HEK293 (cell line): ENCODE measurements around the gene PTGIS.
A peak's percentile ranks its signal among the peaks of the same experiment; 100 is the strongest.

Source experiments
- CTCF ChIA-PET: fragments of 350-600 bp; formaldehyde crosslinking; extraction: SDS; loops from one replicate; lab custom pipeline; 2021; ENCODE audit warnings: antibody characterized with exemption; lab: Yijun Ruan, JAX
- POLR2A ChIA-PET: fragments of 300-600 bp; formaldehyde crosslinking; extraction: SDS; loops from one replicate; lab custom pipeline; 2020; ENCODE audit warnings: antibody characterized with exemption, inconsistent platforms; lab: Yijun Ruan, JAX
- H3K27ac ChIP-seq: fragments of 200-500 bp; sonication (Bioruptor generic); 2 replicates; pipeline ENCODE4 v1.5.1; 2014; ENCODE audit warnings: low read depth, low read length, control low read depth, inconsistent platforms; ENCODE audit errors: extremely low read depth
- H3K36me3 ChIP-seq, 2 experiments: fragments of 200-500 bp in 1 of 2; sonication (Bioruptor generic) in 1 of 2; 1 replicate in 1 of 2; 2 replicates in 1 of 2; pipeline ENCODE4 v1.5.1; 2014 to 2017; ENCODE audit warnings: inconsistent platforms in 2 of 2, low read length in 2 of 2; ENCODE audit not compliant: control insufficient read depth in 2 of 2, insufficient read depth in 1 of 2
- H3K4me1 ChIP-seq: fragments of 200-500 bp; sonication (Bioruptor generic); 2 replicates; pipeline ENCODE4 v1.5.1; 2014; ENCODE audit warnings: mild to moderate bottlenecking, low read length, inconsistent platforms; ENCODE audit not compliant: control insufficient read depth, insufficient read depth
- H3K4me3 ChIP-seq: 2 replicates; pipeline ENCODE4 v1.5.1; 2011; ENCODE audit warnings: low read depth, mild to moderate bottlenecking, control low read depth, low read length, moderate library complexity
- H3K9me3 ChIP-seq: fragments of 200-500 bp; sonication (Bioruptor generic); 2 replicates; pipeline ENCODE4 v1.5.1; 2014; ENCODE audit warnings: low read depth, low read length, inconsistent platforms; ENCODE audit not compliant: control insufficient read depth, insufficient read depth
- ELK4 ChIP-seq: IDR thresholded peaks from 2 replicates; pipeline ENCODE4 v1.6.1; 2011; ENCODE audit warnings: mild to moderate bottlenecking, low read depth, low read length, borderline replicate concordance
- FEZF1 ChIP-seq: fragments of 450-650 bp; formaldehyde crosslinking; IDR thresholded peaks from 2 replicates; pipeline ENCODE4 v1.5.1; 2016; ENCODE audit warnings: missing biosample characterization, missing genetic modification characterization
- GLI4 ChIP-seq: fragments of 450-650 bp; formaldehyde crosslinking; IDR thresholded peaks from 2 replicates; pipeline ENCODE4 v1.5.1; 2016; ENCODE audit warnings: missing biosample characterization, missing genetic modification characterization
- GLIS1 ChIP-seq: fragments of 450-650 bp; formaldehyde crosslinking; IDR thresholded peaks from 2 replicates; pipeline ENCODE4 v1.5.1; 2016; ENCODE audit warnings: missing biosample characterization, missing genetic modification characterization
- HOXC10 ChIP-seq: sonication (generic); formaldehyde crosslinking; IDR thresholded peaks from 2 replicates; pipeline ENCODE4 v1.8.1; 2023; ENCODE audit warnings: mild to moderate bottlenecking, missing genetic modification reagents
- KLF10 ChIP-seq: fragments of 450-650 bp; IDR thresholded peaks from 2 replicates; pipeline ENCODE4 v1.5.1; 2018; ENCODE audit warnings: missing biosample characterization, mild to moderate bottlenecking, missing genetic modification characterization
- SALL2 ChIP-seq: fragments of 450-650 bp; formaldehyde crosslinking; IDR thresholded peaks from 2 replicates; pipeline ENCODE4 v1.5.0; 2017; ENCODE audit warnings: missing biosample characterization, mild to moderate bottlenecking, missing genetic modification characterization, borderline replicate concordance
- ZBTB48 ChIP-seq: fragments of 450-650 bp; formaldehyde crosslinking; IDR thresholded peaks from 2 replicates; pipeline ENCODE4 v1.5.1; 2016; ENCODE audit warnings: missing biosample characterization, missing genetic modification characterization
- ZFHX2 ChIP-seq: fragments of 450-650 bp; formaldehyde crosslinking; conservative IDR thresholded peaks from 2 replicates; pipeline ENCODE4 v1.5.1; 2016; ENCODE audit warnings: missing biosample characterization, missing genetic modification characterization
- ZFP69B ChIP-seq: fragments of 450-650 bp; formaldehyde crosslinking; IDR thresholded peaks from 2 replicates; pipeline ENCODE4 v1.5.1; 2016; ENCODE audit warnings: missing biosample characterization, missing genetic modification characterization
- ZIC2 ChIP-seq: fragments of 450-650 bp; formaldehyde crosslinking; IDR thresholded peaks from 2 replicates; pipeline ENCODE4 v1.5.1; 2016; ENCODE audit warnings: missing biosample characterization, missing genetic modification characterization
- ZNF146 ChIP-seq: fragments of 450-650 bp; formaldehyde crosslinking; IDR thresholded peaks from 2 replicates; pipeline ENCODE4 v1.5.1; 2016; ENCODE audit warnings: missing biosample characterization, missing genetic modification characterization
- ZNF274 ChIP-seq, 2 experiments: fragments of 200-500 bp in 1 of 2; fragments of 450-650 bp in 1 of 2; sonication (Bioruptor generic) in 1 of 2; formaldehyde crosslinking in 1 of 2; IDR thresholded peaks; 2 replicates each; pipeline versions ENCODE4 v1.5.1 to v1.6.1; 2014 to 2016; ENCODE audit warnings: borderline replicate concordance in 1 of 2, inconsistent platforms in 1 of 2, low read length in 1 of 2, missing biosample characterization in 1 of 2, missing genetic modification characterization in 1 of 2
- ZNF280C ChIP-seq: fragments of 450-650 bp; formaldehyde crosslinking; IDR thresholded peaks from 2 replicates; pipeline ENCODE4 v1.5.1; 2016; ENCODE audit warnings: missing biosample characterization, missing genetic modification characterization
- ZNF354C ChIP-seq: fragments of 450-650 bp; formaldehyde crosslinking; IDR thresholded peaks from 2 replicates; pipeline ENCODE4 v1.5.1; 2016; ENCODE audit warnings: missing biosample characterization, missing genetic modification characterization, low read depth, borderline replicate concordance
- ZNF514 ChIP-seq: fragments of 450-650 bp; formaldehyde crosslinking; IDR thresholded peaks from 2 replicates; pipeline ENCODE4 v1.5.1; 2016; ENCODE audit warnings: missing biosample characterization, missing genetic modification characterization
- ZNF654 ChIP-seq: fragments of 450-650 bp; formaldehyde crosslinking; IDR thresholded peaks from 2 replicates; pipeline ENCODE4 v1.5.1; 2016; ENCODE audit warnings: low read depth, missing biosample characterization, missing genetic modification characterization
- ZNF792 ChIP-seq: fragments of 450-650 bp; formaldehyde crosslinking; IDR thresholded peaks from 2 replicates; pipeline ENCODE4 v1.5.1; 2016; ENCODE audit warnings: missing biosample characterization, missing genetic modification characterization
- TF ChIP-seq, protein P1 (sequence below): fragments of 450-650 bp; formaldehyde crosslinking; IDR thresholded peaks from 2 replicates; pipeline ENCODE4 v1.5.1; 2016; ENCODE audit warnings: missing biosample characterization, missing genetic modification characterization
- TF ChIP-seq, protein P2 (sequence below): fragments of 450-650 bp; formaldehyde crosslinking; IDR thresholded peaks from 2 replicates; pipeline ENCODE4 v1.5.1; 2016; ENCODE audit warnings: missing biosample characterization, missing genetic modification characterization

PTGIS gene

GRCh38 chr20:49597825-49598395, 30.0 kb upstream of the PTGIS start:
- Histone ChIP-seq H3K9me3 (no peaks in the 10 kb centered on the region), H3K36me3 (no peaks in the 10 kb centered on the region), H3K27ac (no peak overlapping the region), H3K4me3 (no peak overlapping the region), H3K4me1 (no peaks in the 10 kb centered on the region)
- POLR2A ChIA-PET, result no interaction called here
- CTCF ChIA-PET, result interaction anchor here (0.5 to 2.2 kb wide), 3 partner anchors 11 to 197 kb away, joined by 3 to 14 read pairs (median 4); no protein-coding TSS in a partner anchor
- no peak for TF ChIP-seq ZFHX2 (tag by site-specific recombination)
- no peak for TF ChIP-seq SALL2
- peak; percentile 97 for TF ChIP-seq ZNF146
- no peak for TF ChIP-seq ZFP69B (tag by site-specific recombination)
- no peak for TF ChIP-seq ZNF280C
- TF ChIP-seq, protein P1, sequence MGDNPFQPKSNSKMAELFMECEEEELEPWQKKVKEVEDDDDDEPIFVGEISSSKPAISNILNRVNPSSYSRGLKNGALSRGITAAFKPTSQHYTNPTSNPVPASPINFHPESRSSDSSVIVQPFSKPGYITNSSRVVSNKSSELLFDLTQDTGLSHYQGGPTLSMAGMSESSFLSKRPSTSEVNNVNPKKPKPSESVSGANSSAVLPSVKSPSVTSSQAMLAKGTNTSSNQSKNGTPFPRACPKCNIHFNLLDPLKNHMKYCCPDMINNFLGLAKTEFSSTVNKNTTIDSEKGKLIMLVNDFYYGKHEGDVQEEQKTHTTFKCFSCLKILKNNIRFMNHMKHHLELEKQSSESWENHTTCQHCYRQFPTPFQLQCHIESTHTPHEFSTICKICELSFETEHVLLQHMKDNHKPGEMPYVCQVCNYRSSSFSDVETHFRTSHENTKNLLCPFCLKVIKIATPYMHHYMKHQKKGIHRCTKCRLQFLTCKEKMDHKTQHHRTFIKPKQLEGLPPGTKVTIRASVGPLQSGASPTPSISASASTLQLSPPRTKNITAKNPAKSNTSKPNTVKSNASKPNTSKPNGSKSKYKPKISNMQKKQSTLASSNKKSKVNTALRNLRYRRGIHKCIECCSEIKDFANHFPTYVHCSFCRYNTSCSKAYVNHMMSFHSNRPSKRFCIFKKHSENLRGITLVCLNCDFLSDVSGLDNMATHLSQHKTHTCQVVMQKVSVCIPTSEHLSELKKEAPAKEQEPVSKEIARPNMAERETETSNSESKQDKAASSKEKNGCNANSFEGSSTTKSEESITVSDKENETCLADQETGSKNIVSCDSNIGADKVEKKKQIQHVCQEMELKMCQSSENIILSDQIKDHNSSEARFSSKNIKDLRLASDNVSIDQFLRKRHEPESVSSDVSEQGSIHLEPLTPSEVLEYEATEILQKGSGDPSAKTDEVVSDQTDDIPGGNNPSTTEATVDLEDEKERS (tag by site-specific recombination), result 0 out of 2 replicates have a peak, but pooled peaks have one; percentile 77
- no peak for TF ChIP-seq ZNF654 (tag by site-specific recombination)
- no peak for TF ChIP-seq ZNF274 (IDR thresholded peaks at IDR 0.05; ENCODE audit: low read length)
- no peak for TF ChIP-seq ZNF274 (tag by site-specific recombination; IDR thresholded peaks at IDR 0.05; ENCODE audit: borderline replicate concordance)
- TF ChIP-seq FEZF1 (tag by site-specific recombination), result no peak
- TF ChIP-seq ZNF354C (tag by site-specific recombination), result no peak
- TF ChIP-seq, protein P2, sequence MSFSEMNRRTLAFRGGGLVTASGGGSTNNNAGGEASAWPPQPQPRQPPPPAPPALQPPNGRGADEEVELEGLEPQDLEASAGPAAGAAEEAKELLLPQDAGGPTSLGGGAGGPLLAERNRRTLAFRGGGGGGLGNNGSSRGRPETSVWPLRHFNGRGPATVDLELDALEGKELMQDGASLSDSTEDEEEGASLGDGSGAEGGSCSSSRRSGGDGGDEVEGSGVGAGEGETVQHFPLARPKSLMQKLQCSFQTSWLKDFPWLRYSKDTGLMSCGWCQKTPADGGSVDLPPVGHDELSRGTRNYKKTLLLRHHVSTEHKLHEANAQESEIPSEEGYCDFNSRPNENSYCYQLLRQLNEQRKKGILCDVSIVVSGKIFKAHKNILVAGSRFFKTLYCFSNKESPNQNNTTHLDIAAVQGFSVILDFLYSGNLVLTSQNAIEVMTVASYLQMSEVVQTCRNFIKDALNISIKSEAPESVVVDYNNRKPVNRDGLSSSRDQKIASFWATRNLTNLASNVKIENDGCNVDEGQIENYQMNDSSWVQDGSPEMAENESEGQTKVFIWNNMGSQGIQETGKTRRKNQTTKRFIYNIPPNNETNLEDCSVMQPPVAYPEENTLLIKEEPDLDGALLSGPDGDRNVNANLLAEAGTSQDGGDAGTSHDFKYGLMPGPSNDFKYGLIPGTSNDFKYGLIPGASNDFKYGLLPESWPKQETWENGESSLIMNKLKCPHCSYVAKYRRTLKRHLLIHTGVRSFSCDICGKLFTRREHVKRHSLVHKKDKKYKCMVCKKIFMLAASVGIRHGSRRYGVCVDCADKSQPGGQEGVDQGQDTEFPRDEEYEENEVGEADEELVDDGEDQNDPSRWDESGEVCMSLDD (tag by site-specific recombination), result no peak
- TF ChIP-seq ELK4, result no peak
- no peak for TF ChIP-seq ZBTB48 (tag by site-specific recombination)

DNA sequence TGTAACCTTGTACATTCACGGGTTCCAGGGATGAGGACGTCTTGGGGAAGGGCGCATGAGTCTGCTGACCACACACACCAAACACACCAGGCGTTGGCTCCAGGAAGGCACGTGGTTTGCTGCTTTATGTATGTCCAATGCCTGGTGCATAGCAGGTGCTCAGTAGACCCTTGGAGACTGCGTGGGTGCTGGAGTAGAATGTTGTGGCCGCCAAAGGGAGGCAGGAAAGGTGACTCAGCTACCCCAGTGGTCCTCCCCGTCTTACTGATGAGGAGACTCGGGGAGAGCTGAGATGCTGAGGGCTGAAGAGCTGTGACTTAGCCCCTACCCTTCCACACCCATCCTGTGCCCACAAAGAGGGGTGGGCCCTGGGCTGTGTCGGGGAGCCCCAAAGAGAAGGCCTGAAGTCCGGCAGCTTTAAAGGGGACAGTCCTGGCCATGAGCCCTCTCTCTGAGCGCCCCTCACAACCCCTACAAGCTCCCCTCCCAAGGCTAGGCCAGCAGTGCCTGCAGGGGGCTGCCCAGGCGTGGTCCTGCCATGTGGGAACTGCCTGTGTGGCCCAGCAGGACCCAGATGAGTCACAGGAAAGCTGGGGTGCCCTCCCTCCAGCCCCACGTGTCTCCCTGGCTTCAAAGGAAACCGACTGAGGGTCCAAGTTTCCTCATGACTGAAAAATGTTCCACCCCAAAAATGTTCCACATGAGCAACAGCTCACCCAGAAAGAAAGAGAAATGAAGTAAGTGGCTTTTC, 28.0 kb upstream of the PTGIS start:
- ChIA-PET CTCF (interaction anchor here (0.7 to 2.5 kb wide), 5 partner anchors 9 to 250 kb away, joined by 3 to 16 read pairs (median 5); no protein-coding TSS in a partner anchor), POLR2A (no interaction called here)
- H3K27ac ChIP-seq, result no peak overlapping the region
- no peaks in the 10 kb centered on the region for H3K36me3 ChIP-seq
- H3K9me3 ChIP-seq, result no peaks in the 10 kb centered on the region
- no peak overlapping the region for H3K4me3 ChIP-seq
- no peaks in the 10 kb centered on the region for H3K4me1 ChIP-seq
- TF ChIP-seq GLIS1 (tag by site-specific recombination) (peak; percentile 79), KLF10 (tag by site-specific recombination) (no peak), ZNF792 (tag by site-specific recombination) (no peak), HOXC10 (CRISPR knock-in tag) (no peak), ZIC2 (tag by site-specific recombination) (peak; percentile 90), GLI4 (tag by site-specific recombination) (no peak), ZNF514 (tag by site-specific recombination) (no peak)
- TF ChIP-seq, protein P2 (tag by site-specific recombination), result no peak
